MCF 10A (cell line): ENCODE results near the gene RHOT2. TPM values are rescaled to one million over a fixed set of nuclear protein-coding genes. Genes with fewer than 3 reads are reported as not detected.

ENCODE experiments used
- BruUV-seq: library from RNA; stranded (reverse); fragments of 400-500 nt; replicated peaks from 2 replicates; lab custom pipeline; 2021; lab: Mats Ljungman, UMichigan
- CTCF ChIA-PET: fragments of 300-600 bp; sonication (Branson Sonifier 250); formaldehyde crosslinking; extraction: SDS; loops from one replicate; lab custom pipeline; 2021; ENCODE audit warnings: antibody characterized with exemption, inconsistent platforms; lab: Yijun Ruan, JAX
- POLR2A ChIA-PET: fragments of 300-600, 350-650 bp; sonication (Branson Sonifier 250); formaldehyde crosslinking; extraction: SDS; loops from one replicate; lab custom pipeline; 2020; ENCODE audit warnings: antibody characterized with exemption, inconsistent platforms; lab: Yijun Ruan, JAX
- DNase-seq: peaks from one replicate; pipeline ENCODE4 v3.0.0-alpha.2; 2018; ENCODE audit not compliant: unreplicated experiment
- H3K27ac Mint-ChIP-seq: one replicate; pipeline ENCODE4 v1.8.0; 2022; ENCODE audit warnings: mild to moderate bottlenecking, low read depth, mixed read lengths; ENCODE audit not compliant: unreplicated experiment
- H3K27me3 Mint-ChIP-seq: one replicate; pipeline ENCODE4 v1.8.0; 2022; ENCODE audit warnings: mixed read lengths; ENCODE audit not compliant: insufficient read depth, unreplicated experiment
- H3K36me3 Mint-ChIP-seq: one replicate; pipeline ENCODE4 v1.8.0; 2022; ENCODE audit warnings: mild to moderate bottlenecking, moderate library complexity, mixed read lengths; ENCODE audit not compliant: insufficient read depth, unreplicated experiment
- H3K4me1 Mint-ChIP-seq: one replicate; pipeline ENCODE4 v1.8.0; 2022; ENCODE audit warnings: mixed read lengths; ENCODE audit not compliant: insufficient read depth, unreplicated experiment
- H3K4me3 Mint-ChIP-seq: one replicate; pipeline ENCODE4 v1.8.0; 2022; ENCODE audit warnings: mild to moderate bottlenecking, moderate library complexity, mixed read lengths; ENCODE audit not compliant: unreplicated experiment
- H3K9me3 Mint-ChIP-seq: one replicate; pipeline ENCODE4 v1.8.0; 2022; ENCODE audit warnings: mixed read lengths; ENCODE audit not compliant: unreplicated experiment
- intact Hi-C: fragments of 100-400 bp; cut with micrococcal nuclease; formaldehyde crosslinking; loops from 2 replicates; pipeline ENCODE4 v1.14.1; 2022
- total RNA-seq: library from RNA; stranded (reverse); gene quantifications from 2 replicates; pipeline ENCODE4 v1.2.3, GENCODE V29; 2022
- TF ChIP-seq, protein P1 (sequence below): fragments of 200-600 bp; IDR thresholded peaks from one replicate; pipeline ENCODE4 v1.8.0; 2022; ENCODE audit warnings: antibody characterized with exemption, mild to moderate bottlenecking; ENCODE audit not compliant: unreplicated experiment

RHOT2 gene
- total RNA-seq, 1 experiment from 2014 or later = 118 TPM

DNA sequence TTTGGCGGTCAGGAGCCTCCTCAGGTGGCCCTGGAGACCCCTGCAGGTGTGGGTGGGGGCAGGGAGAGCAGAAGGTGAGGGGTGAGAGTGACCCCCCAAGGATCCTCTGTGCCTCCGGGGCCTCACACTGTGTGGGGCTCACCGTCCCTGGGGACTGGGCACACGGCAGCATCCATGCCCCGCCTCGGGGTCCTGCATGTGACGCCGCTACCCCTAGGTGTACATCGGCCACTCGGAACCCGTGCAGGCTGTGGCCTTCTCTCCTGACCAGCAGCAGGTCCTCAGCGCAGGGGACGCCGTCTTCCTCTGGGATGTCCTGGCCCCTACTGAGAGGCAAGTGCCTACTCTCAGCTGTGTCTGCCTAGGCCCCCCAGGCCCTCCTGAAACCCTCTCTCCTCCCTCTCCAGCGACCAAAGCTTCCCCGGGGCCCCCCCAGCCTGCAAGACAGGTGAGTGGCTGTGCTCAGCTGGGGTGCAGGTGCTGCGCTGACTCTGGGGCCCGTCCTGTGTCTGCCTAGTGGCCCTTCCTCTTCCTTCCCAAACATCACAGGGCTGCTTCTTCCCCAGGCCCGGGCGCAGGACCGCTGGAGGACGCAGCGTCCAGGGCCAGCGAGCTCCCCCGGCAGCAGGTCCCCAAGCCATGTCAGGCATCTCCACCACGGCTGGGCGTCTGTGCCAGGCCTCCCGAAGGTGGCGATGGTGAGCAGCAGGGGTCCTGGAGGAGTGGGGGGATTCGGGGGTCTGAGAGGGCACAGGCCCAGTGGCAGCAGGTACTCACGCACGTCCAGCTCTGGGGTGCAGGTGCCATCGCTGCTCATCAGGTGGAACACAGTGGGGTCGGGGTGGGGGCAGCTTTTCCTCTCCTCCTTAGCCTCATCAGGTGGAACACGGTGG lies 9.0 kb upstream of the RHOT2 start:
- H3K9me3 Mint-ChIP-seq = no peaks in the 10 kb centered on the region
- H3K4me1 Mint-ChIP-seq = no peaks in the 10 kb centered on the region
- peaks cover 19% of the 10 kb centered on the region for H3K36me3 Mint-ChIP-seq
- no peaks in the 10 kb centered on the region for H3K27me3 Mint-ChIP-seq
- ChIA-PET CTCF (interaction anchor here (0.7 to 1.1 kb wide), 3 partner anchors 7 to 15 kb away, joined by 3 to 5 read pairs (median 3); no protein-coding TSS in a partner anchor), POLR2A (no interaction called here)
- no peak for DNase-seq
- H3K4me3 Mint-ChIP-seq = no peak overlapping the region
- no TSS peak for BruUV-seq
- intact Hi-C loops = no loop called here
- no peak overlapping the region for H3K27ac Mint-ChIP-seq
- TF ChIP-seq, protein P1, sequence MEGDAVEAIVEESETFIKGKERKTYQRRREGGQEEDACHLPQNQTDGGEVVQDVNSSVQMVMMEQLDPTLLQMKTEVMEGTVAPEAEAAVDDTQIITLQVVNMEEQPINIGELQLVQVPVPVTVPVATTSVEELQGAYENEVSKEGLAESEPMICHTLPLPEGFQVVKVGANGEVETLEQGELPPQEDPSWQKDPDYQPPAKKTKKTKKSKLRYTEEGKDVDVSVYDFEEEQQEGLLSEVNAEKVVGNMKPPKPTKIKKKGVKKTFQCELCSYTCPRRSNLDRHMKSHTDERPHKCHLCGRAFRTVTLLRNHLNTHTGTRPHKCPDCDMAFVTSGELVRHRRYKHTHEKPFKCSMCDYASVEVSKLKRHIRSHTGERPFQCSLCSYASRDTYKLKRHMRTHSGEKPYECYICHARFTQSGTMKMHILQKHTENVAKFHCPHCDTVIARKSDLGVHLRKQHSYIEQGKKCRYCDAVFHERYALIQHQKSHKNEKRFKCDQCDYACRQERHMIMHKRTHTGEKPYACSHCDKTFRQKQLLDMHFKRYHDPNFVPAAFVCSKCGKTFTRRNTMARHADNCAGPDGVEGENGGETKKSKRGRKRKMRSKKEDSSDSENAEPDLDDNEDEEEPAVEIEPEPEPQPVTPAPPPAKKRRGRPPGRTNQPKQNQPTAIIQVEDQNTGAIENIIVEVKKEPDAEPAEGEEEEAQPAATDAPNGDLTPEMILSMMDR = no peak

DNA sequence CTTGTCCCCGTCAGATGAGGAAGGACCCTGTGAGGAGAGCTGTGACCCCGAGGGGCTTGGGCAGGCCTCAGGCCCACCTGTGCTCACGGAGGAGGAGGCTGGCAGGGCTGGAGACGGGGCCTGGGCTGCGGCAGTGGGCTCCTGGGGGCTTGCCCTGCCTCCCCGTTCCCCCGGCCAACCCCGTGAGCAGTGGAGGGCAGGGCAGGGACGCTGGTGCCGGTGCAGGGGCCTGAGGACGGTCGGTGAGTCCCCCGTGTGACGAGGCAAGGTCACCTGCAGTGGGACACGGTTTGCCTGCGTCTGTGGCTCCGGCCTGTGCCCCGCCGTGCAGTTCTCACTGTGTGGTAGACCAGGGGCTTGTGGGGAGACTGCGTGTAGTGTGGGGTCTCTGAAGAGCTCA lies 8.3 kb upstream of the RHOT2 start:
- Mint-ChIP-seq H3K9me3 (no peaks in the 10 kb centered on the region), H3K4me3 (no peak overlapping the region), H3K4me1 (no peaks in the 10 kb centered on the region), H3K27me3 (no peaks in the 10 kb centered on the region), H3K36me3 (peaks cover 12% of the 10 kb centered on the region), H3K27ac (no peak overlapping the region)
- BruUV-seq = no TSS peak
- CTCF ChIA-PET = interaction anchor here (0.6 to 0.7 kb wide), 2 partner anchors 16 to 69 kb away, joined by 3 read pairs; partner anchors contain the start of gene RAB40C
- POLR2A ChIA-PET = no interaction called here
- TF ChIP-seq, protein P1 = no peak
- intact Hi-C loops = no loop called here
- no peak for DNase-seq

DNA sequence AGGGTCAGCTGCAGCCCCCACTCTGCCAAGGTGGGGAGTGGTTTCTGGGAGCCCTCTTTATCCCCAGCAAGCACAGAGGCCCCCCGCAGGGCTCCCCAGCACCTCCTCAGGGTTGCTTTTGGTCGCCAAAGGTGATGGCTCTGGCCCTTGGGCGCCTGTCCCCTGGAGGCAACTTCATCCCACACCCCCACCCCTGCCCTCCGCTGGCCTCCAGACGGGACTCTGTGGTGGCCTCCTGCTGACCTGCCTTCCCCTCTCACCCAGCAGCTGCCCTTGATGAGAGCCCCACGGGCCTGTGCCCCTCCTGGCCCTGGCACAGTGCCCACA lies 7.8 kb upstream of the RHOT2 start:
- H3K27ac Mint-ChIP-seq = no peak overlapping the region
- DNase-seq = no peak
- H3K4me3 Mint-ChIP-seq = no peak overlapping the region
- ChIA-PET POLR2A (interaction anchor here (0.6 kb wide), 1 partner anchor 56 kb away, joined by 3 read pairs; no protein-coding TSS in a partner anchor), CTCF (interaction anchor here (0.6 kb wide), 1 partner anchor 70 kb away, joined by 3 read pairs; the partner anchor contains the start of gene RAB40C)
- H3K4me1 Mint-ChIP-seq = no peaks in the 10 kb centered on the region
- no peaks in the 10 kb centered on the region for H3K27me3 Mint-ChIP-seq
- TF ChIP-seq, protein P1 = no peak
- no peaks in the 10 kb centered on the region for H3K9me3 Mint-ChIP-seq
- no TSS peak for BruUV-seq
- peaks cover 7% of the 10 kb centered on the region for H3K36me3 Mint-ChIP-seq
- intact Hi-C loops = no loop called here

DNA sequence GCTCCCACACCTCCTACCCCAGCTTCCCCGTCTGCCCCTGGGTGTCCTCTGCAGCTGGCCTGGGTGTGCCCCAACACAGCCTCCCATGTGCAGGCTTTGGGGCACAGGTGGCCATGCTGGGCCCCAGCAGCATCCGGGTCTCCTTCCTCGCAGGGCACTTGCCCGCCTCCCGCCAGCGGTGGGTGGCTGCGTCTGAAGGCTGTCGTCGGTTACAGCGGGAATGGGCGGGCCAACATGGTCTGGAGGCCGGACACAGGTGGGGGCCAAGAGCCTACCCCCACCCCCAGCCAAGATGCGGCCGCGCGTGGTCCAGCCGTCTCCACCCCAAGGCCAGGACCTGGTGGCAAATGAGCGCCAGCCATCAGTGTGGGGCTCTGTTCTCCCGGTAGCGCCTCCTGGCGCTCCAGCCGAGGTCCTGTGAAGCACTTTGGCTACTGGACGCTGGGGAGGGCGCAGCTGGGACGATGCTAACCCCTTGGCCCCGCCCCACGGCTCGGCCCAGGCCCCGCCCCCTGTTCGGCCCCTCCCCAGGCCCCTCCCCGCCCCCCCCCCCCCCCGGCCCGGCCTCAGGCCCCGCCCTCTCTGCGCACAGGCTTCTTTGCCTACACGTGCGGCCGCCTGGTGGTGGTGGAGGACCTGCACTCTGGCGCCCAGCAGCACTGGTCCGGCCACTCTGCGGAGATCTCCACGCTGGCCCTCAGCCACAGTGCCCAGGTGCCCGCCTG lies 7.3 kb upstream of the RHOT2 start:
- POLR2A ChIA-PET = interaction anchor here (0.6 kb wide), 1 partner anchor 56 kb away, joined by 3 read pairs; no protein-coding TSS in a partner anchor
- Mint-ChIP-seq H3K36me3 (peaks cover 7% of the 10 kb centered on the region), H3K9me3 (no peaks in the 10 kb centered on the region), H3K4me3 (no peak overlapping the region), H3K27me3 (no peaks in the 10 kb centered on the region), H3K4me1 (no peaks in the 10 kb centered on the region), H3K27ac (no peak overlapping the region)
- intact Hi-C loops = no loop called here
- peak; percentile 71 for DNase-seq
- CTCF ChIA-PET = interaction anchor here (0.6 kb wide), 1 partner anchor 70 kb away, joined by 3 read pairs; the partner anchor contains the start of gene RAB40C
- BruUV-seq = no TSS peak
- TF ChIP-seq, protein P1 = peak; percentile 37
